Measurements from ENCODE around the gene CEP72. TPM values are rescaled to one million over a fixed set of nuclear protein-coding genes. Genes with fewer than 3 reads are reported as not detected.
"Not testable (repeated sequence)": the region's sequence is repeated elsewhere in the genome, so short reads cannot be mapped to it uniquely, and the experiment has no call there.

CEP72 gene
- polyA plus RNA-seq, 1 of the 3 experiments (the other 2 are of a cell fraction), result 4.4 TPM

GRCh38 chr5:581941-582340 lies 30.2 kb upstream of the CEP72 start:
- no peak for TF ChIP-seq GATA2 (CRISPR knock-in tag; IDR thresholded peaks at IDR 0.05)
- no peak for TF ChIP-seq USF2 (IDR thresholded peaks at IDR 0.05; ENCODE audit: borderline replicate concordance, low read depth, low read length)
- no peak for TF ChIP-seq RXRA (IDR thresholded peaks at IDR 0.05; ENCODE audit: borderline replicate concordance, low read depth)
- TF ChIP-seq JUND (IDR thresholded peaks at IDR 0.05), result no peak
- Histone ChIP-seq H3K27ac (ENCODE audit: low read depth in 2 of 2, low read length in 1 of 2) (no peak overlapping the region), H3K9me3 (no peaks in the 10 kb centered on the region), H3K4me3 (ENCODE audit: low read depth in 2 of 2, low read length in 1 of 2) (no peak overlapping the region), H4K20me1 (ENCODE audit: insufficient read depth) (no peaks in the 10 kb centered on the region), H3K4me1 (ENCODE audit: control insufficient read depth in 1 of 2, insufficient read depth in 2 of 2, low read depth in 1 of 2, low read length in 1 of 2) (no peaks in the 10 kb centered on the region), H3F3A (replicated peaks; ENCODE audit: insufficient read depth) (no peaks in the 10 kb centered on the region), H2AFZ (ENCODE audit: low read depth) (no peak overlapping the region), H3K4me2 (no peak overlapping the region), H3K36me3 (replicated peaks in 1 of 2; ENCODE audit: control insufficient read depth in 1 of 2, insufficient read depth in 2 of 2, low read length in 1 of 2) (no peaks in the 10 kb centered on the region), H3K27me3 (ENCODE audit: insufficient read depth) (peaks cover 16% of the 10 kb centered on the region; the same call in 1 of the 2 replicates), H3K79me2 (ENCODE audit: insufficient read depth) (no peaks in the 10 kb centered on the region), H3K9me2 (no peaks in the 10 kb centered on the region), H3K9ac (no peak overlapping the region)
- 48% methylated on average over 9 of the region's 9 CpGs for WGBS (ENCODE audit: low lambda C conversion rate)
- ChIA-PET CTCF (no interaction called here), POLR2A (no interaction called here)
- DNase-seq, result no peak

GRCh38 chr5:582445-582844 lies 29.7 kb upstream of the CEP72 start:
- H3K9me3 ChIP-seq; H3K79me2 ChIP-seq (ENCODE audit: insufficient read depth); H3K4me3 ChIP-seq (ENCODE audit: low read depth in 2 of 2, low read length in 1 of 2); H3K4me1 ChIP-seq (ENCODE audit: control insufficient read depth in 1 of 2, insufficient read depth in 2 of 2, low read depth in 1 of 2, low read length in 1 of 2); POLR2A ChIA-PET; H3F3A ChIP-seq (replicated peaks; ENCODE audit: insufficient read depth); H3K27ac ChIP-seq (ENCODE audit: low read depth in 2 of 2, low read length in 1 of 2); DNase-seq; H3K9ac ChIP-seq; H3K36me3 ChIP-seq (replicated peaks in 1 of 2; ENCODE audit: control insufficient read depth in 1 of 2, insufficient read depth in 2 of 2, low read length in 1 of 2); H2AFZ ChIP-seq (ENCODE audit: low read depth); H3K9me2 ChIP-seq; CTCF ChIA-PET; H4K20me1 ChIP-seq (ENCODE audit: insufficient read depth); H3K4me2 ChIP-seq: not testable (repeated sequence)
- H3K27me3 ChIP-seq (ENCODE audit: insufficient read depth), result peaks cover 16% of the 10 kb centered on the region; the same call in 1 of the 2 replicates
- 11% methylated on average over 3 of the region's 3 CpGs for WGBS (ENCODE audit: low lambda C conversion rate)

GRCh38 chr5:582936-583635 lies 29.1 kb upstream of the CEP72 start:
- no peaks in the 10 kb centered on the region for H3F3A ChIP-seq (replicated peaks; ENCODE audit: insufficient read depth)
- no peak overlapping the region for H3K4me3 ChIP-seq (ENCODE audit: low read depth in 2 of 2, low read length in 1 of 2)
- POLR2A ChIA-PET, result no interaction called here
- no peaks in the 10 kb centered on the region for H3K79me2 ChIP-seq (ENCODE audit: insufficient read depth)
- peaks cover 16% of the 10 kb centered on the region; the same call in 1 of the 2 replicates for H3K27me3 ChIP-seq (ENCODE audit: insufficient read depth)
- H4K20me1 ChIP-seq (ENCODE audit: insufficient read depth), result no peaks in the 10 kb centered on the region
- H3K9me3 ChIP-seq, result no peaks in the 10 kb centered on the region
- no peak overlapping the region for H3K4me2 ChIP-seq
- H2AFZ ChIP-seq (ENCODE audit: low read depth), result no peak overlapping the region
- no peaks in the 10 kb centered on the region for H3K9me2 ChIP-seq
- no peaks in the 10 kb centered on the region for H3K4me1 ChIP-seq (ENCODE audit: control insufficient read depth in 1 of 2, insufficient read depth in 2 of 2, low read depth in 1 of 2, low read length in 1 of 2)
- WGBS (ENCODE audit: low lambda C conversion rate), result 52% methylated on average over 24 of the region's 24 CpGs
- H3K36me3 ChIP-seq (replicated peaks in 1 of 2; ENCODE audit: control insufficient read depth in 1 of 2, insufficient read depth in 2 of 2, low read length in 1 of 2), result no peaks in the 10 kb centered on the region
- H3K9ac ChIP-seq, result no peak overlapping the region
- DNase-seq, result no peak
- CTCF ChIA-PET, result no interaction called here
- no peak overlapping the region for H3K27ac ChIP-seq (ENCODE audit: low read depth in 2 of 2, low read length in 1 of 2)
- TF ChIP-seq CTCF (IDR thresholded peaks at IDR 0.05) (no peak), ELF1 (IDR thresholded peaks at IDR 0.05) (no peak), REST (IDR thresholded peaks at IDR 0.05; ENCODE audit: low read depth, low read length) (no peak), TAF1 (IDR thresholded peaks at IDR 0.05; ENCODE audit: borderline replicate concordance, low read depth, low read length) (no peak), PBX3 (IDR thresholded peaks at IDR 0.05) (no peak), SIN3A (IDR thresholded peaks at IDR 0.05; ENCODE audit: borderline replicate concordance, low read depth, low read length) (no peak), YY1 (IDR thresholded peaks at IDR 0.05; ENCODE audit: low read depth) (no peak), USF1 (IDR thresholded peaks at IDR 0.05; ENCODE audit: borderline replicate concordance, low read depth) (no peak), FOXM1 (IDR thresholded peaks at IDR 0.05; ENCODE audit: low read depth) (no peak), JUND (IDR thresholded peaks at IDR 0.05) (no peak)

All from SK-N-SH (cell line).